RWPE1 (cell line): Measurements from ENCODE around the gene GHITM.

Experiments
- CTCF ChIA-PET: fragments of 350-600 bp; sonication (Branson Sonifier 250); formaldehyde crosslinking; extraction: SDS; loops from one replicate; lab custom pipeline; 2021; lab: Yijun Ruan, JAX
- POLR2A ChIA-PET: fragments of 400-600 bp; formaldehyde crosslinking; extraction: SDS; loops from one replicate; lab custom pipeline; 2020; ENCODE audit warnings: antibody characterized with exemption; ENCODE audit not compliant: low non-redundant PET; lab: Yijun Ruan, JAX
- DNase-seq: peaks from one replicate; pipeline ENCODE4 v3.0.0; 2012; ENCODE audit warnings: low spot score
- H3K27ac ChIP-seq: fragments of 450-650 bp; 2 replicates; pipeline ENCODE4 v1.5.1; 2017
- TF ChIP-seq, protein P1 (sequence below): fragments of 450-650 bp; conservative IDR thresholded peaks from 2 replicates; pipeline ENCODE4 v1.5.1; 2017; ENCODE audit warnings: low read depth, mild to moderate bottlenecking

The GHITM gene

DNA sequence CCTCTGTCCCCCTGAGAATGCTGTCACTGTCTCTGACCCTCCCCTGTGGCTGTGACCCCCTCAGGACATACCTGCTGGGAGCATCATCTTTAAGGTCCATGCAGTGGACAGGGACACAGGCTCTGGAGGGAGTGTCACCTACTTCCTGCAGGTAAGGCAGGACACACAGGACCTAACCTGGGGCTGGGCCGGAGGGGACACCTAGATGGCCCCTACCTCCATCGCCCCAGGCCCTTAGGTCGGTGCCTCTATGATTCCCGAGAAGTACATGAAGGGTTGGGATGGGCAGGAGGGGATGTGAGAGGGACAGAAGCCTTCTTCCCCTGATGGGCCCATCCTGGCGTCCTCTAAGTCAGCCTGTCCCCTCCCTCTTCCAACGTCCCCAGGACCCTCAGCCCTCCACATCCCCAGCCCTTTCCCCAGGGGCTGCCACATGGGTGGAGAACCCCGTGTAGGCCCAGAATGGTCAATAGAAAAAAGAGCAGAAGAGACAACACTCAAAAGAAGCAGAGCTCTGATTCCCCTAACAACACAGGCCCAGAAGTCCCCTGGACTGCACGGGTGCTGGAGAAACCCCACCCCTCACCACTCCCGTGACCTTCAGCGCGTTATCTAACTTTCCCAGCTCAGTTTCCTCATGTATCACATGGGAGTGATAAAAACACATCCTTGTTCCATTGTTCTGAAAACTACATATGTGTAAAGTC, 61.4 kb downstream of the GHITM start:
- DNase-seq: no peak
- ChIA-PET CTCF (no interaction called here), POLR2A (no interaction called here)
- TF ChIP-seq, protein P1, sequence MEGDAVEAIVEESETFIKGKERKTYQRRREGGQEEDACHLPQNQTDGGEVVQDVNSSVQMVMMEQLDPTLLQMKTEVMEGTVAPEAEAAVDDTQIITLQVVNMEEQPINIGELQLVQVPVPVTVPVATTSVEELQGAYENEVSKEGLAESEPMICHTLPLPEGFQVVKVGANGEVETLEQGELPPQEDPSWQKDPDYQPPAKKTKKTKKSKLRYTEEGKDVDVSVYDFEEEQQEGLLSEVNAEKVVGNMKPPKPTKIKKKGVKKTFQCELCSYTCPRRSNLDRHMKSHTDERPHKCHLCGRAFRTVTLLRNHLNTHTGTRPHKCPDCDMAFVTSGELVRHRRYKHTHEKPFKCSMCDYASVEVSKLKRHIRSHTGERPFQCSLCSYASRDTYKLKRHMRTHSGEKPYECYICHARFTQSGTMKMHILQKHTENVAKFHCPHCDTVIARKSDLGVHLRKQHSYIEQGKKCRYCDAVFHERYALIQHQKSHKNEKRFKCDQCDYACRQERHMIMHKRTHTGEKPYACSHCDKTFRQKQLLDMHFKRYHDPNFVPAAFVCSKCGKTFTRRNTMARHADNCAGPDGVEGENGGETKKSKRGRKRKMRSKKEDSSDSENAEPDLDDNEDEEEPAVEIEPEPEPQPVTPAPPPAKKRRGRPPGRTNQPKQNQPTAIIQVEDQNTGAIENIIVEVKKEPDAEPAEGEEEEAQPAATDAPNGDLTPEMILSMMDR: no peak
- H3K27ac ChIP-seq: no peak overlapping the region

DNA sequence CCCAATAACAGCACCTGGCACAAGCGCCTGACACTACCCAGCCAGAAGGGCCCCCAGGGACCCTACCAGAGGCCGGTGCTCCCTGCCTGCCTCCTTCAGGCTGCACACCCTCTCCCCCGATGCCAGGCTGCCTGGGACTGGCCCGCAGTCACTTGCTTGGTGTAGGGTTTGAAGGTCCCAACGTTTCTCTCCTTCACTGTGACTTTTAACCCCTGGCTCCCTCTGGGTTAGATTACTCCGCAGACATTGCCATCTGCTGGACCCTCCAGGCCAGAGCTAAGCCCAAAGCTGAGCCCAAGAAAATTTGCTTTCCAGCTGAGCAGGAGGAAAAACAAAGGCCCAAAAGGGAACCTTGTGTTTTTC, 61.9 kb downstream of the GHITM start:
- TF ChIP-seq, protein P1: no peak
- ChIA-PET CTCF (no interaction called here), POLR2A (no interaction called here)
- H3K27ac ChIP-seq: no peak overlapping the region
- no peak for DNase-seq

DNA sequence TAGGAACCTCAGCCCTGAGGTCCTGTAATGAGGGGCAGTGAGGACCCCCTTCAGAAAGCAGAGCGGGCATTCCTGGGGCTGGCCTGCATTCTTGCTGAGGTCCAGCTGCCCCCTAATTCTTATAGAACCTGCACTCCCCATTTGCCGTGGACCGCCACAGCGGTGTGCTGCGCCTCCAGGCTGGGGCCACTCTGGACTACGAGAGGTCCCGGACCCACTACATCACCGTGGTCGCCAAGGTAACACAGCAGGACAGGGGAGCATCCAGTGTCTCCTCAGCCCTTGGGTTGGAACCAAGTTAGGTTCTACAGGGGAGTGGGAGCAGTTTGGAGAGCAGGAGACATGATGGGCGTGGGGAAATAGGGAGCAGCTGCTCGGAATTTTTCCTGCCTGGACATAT, 62.4 kb downstream of the GHITM start:
- H3K27ac ChIP-seq: no peak overlapping the region
- ChIA-PET CTCF (no interaction called here), POLR2A (no interaction called here)
- TF ChIP-seq, protein P1: no peak
- DNase-seq: no peak

DNA sequence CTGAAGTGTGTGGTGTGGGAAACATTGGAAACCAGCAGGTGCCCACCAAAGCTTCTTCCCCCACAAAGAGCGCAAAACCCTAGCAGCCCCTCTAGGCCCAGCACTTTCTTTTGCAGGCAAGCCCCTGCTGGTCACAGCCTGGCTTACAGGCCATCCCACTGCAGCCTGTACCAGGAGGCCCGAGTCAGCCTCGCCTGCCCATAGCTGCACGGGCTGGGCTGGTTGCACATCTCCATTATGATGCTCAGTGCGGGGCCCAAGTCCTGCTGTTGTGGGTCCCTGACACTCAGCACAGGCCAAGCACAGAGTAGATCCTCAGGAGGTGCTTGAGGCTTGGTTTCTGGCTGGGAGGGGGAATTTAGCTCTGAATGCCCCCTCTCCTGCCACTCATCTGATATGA, 63.0 kb downstream of the GHITM start:
- CTCF ChIA-PET: interaction anchor here (1.4 kb wide), 1 partner anchor 54 kb away, joined by 7 read pairs; no protein-coding TSS in a partner anchor
- no peak overlapping the region for H3K27ac ChIP-seq
- DNase-seq: no peak
- TF ChIP-seq, protein P1: no peak
- POLR2A ChIA-PET: no interaction called here
